ENCODE data around the gene ERGIC1. TPM values are rescaled to one million over a fixed set of nuclear protein-coding genes. Genes with fewer than 3 reads are reported as not detected.

Gene ERGIC1
- total RNA-seq, 1 experiment from 2014 or later, result 77.0 TPM

GRCh38 chr5:172946146-172946545 lies 112.1 kb downstream of the ERGIC1 start:
- Histone ChIP-seq H4K8ac (replicated peaks; ENCODE audit: insufficient read length, low read depth, low read length) (no peak overlapping the region), H2BK20ac (ENCODE audit: low read depth, low read length, poor library complexity, severe bottlenecking) (no peak overlapping the region), H3K56ac (ENCODE audit: insufficient read length, low read depth, low read length) (no peak overlapping the region), H4K20me1 (ENCODE audit: control insufficient read depth, insufficient read depth, insufficient read length) (no peaks in the 10 kb centered on the region), H3K18ac (ENCODE audit: insufficient read length, low read depth, low read length) (no peak overlapping the region), H3K9ac (ENCODE audit: extremely low read depth, insufficient read length, low read length) (no peak overlapping the region), H3K27ac (ENCODE audit: insufficient read length, low read depth, low read length) (no peak overlapping the region), H2AFZ (ENCODE audit: low read length) (no peak overlapping the region), H2BK15ac (ENCODE audit: low read depth, low read length) (no peak overlapping the region), H3T11ph (ENCODE audit: low read length) (no peak overlapping the region), H3K14ac (ENCODE audit: insufficient read depth, low read length) (no peak overlapping the region), H2BK12ac (ENCODE audit: insufficient read length, low read depth, low read length) (no peak overlapping the region), H3K9me3 (ENCODE audit: control insufficient read depth, low read depth, low read length) (no peaks in the 10 kb centered on the region), H3K4me1 (ENCODE audit: insufficient read depth, low read length) (no peaks in the 10 kb centered on the region), H4K91ac (ENCODE audit: insufficient read length, low read depth, low read length) (no peak overlapping the region), H3K4me2 (ENCODE audit: insufficient read depth, insufficient read length, low read length) (no peak overlapping the region), H3K23ac (ENCODE audit: insufficient read length, low read depth, low read length) (no peak overlapping the region), H3K4ac (ENCODE audit: low read depth, low read length) (no peak overlapping the region), H3K79me2 (ENCODE audit: insufficient read depth, low read length) (no peaks in the 10 kb centered on the region), H2AK5ac (ENCODE audit: insufficient read length, low read length) (no peak overlapping the region), H3K79me1 (ENCODE audit: insufficient read depth, low read depth, low read length, poor library complexity, severe bottlenecking) (no peaks in the 10 kb centered on the region), H3K23me2 (ENCODE audit: insufficient read length, low read depth, low read length, poor library complexity, severe bottlenecking) (no peaks in the 10 kb centered on the region), H2BK120ac (ENCODE audit: low read depth, low read length, poor library complexity, severe bottlenecking) (no peak overlapping the region), H2BK5ac (ENCODE audit: insufficient read length, low read length) (no peak overlapping the region), H4K5ac (ENCODE audit: insufficient read length, low read depth, low read length) (no peak overlapping the region), H3K27me3 (ENCODE audit: insufficient read depth, low read length) (no peaks in the 10 kb centered on the region)
- H3K9me3 Mint-ChIP-seq, result no peaks in the 10 kb centered on the region
- DNase-seq, result no peak
- H3K4me1 Mint-ChIP-seq, result peaks cover 20 to 21% of the 10 kb centered on the region in 2 experiments
- H3K36me3 Mint-ChIP-seq (ENCODE audit: insufficient read depth in 1 of 3, low read depth in 3 of 3), result peaks cover 12 to 39% (median 29%) of the 10 kb centered on the region in 3 experiments; a peak in 6 of 7 replicates
- peaks cover 1% of the 10 kb centered on the region; the same call in 1 of the 2 replicates for H3K27me3 Mint-ChIP-seq (ENCODE audit: low read depth)
- no peak overlapping the region for H3K4me3 Mint-ChIP-seq
- TF ChIP-seq CTCF (conservative IDR thresholded peaks at IDR 0.05), result no peak
- peak overlapping the region in 1 of 3 experiments; percentile 79; a peak in 1 of 7 replicates for H3K27ac Mint-ChIP-seq
- no CpG with 5 or more reads among the region's 7 CpGs for WGBS (ENCODE audit: extremely low coverage, insufficient read length, low lambda C conversion rate)

All from H9 (cell line).